Panc1 (cell line): ENCODE measurements around the gene PTDSS2. TPM values are rescaled to one million over a fixed set of nuclear protein-coding genes. Genes with fewer than 3 reads are reported as not detected.
"Not testable (repeated sequence)": the region's sequence is repeated elsewhere in the genome, so short reads cannot be mapped to it uniquely, and the experiment has no call there.

Source experiments
- ATAC-seq: fragments of 200-7000 bp; cut with Tn5 transposase; 2 replicates; pipeline ENCODE4 v1.9.1; 2020; ENCODE audit warnings: mild to moderate bottlenecking, moderate library complexity
- Bru-seq: library from RNA; stranded (reverse); fragments of 400-500 nt; gene quantifications from one replicate; lab custom pipeline; 2021; lab: Mats Ljungman, UMichigan
- BruChase-seq, 2 experiments: library from RNA; stranded (reverse); fragments of 400-500 nt; gene quantifications; one replicate each; lab custom pipeline; 2021; lab: Mats Ljungman, UMichigan
- BruUV-seq: library from RNA; stranded (reverse); fragments of 400-500 nt; replicated peaks from 2 replicates; lab custom pipeline; 2021; lab: Mats Ljungman, UMichigan
- CTCF ChIA-PET: fragments of 300-600 bp; sonication (Branson Sonifier 250); formaldehyde crosslinking; loops from one replicate; lab custom pipeline; 2022; ENCODE audit warnings: antibody characterized with exemption; lab: Charles Lee
- POLR2A ChIA-PET: fragments of 300-600 bp; sonication (Branson Sonifier 250); formaldehyde crosslinking; loops from one replicate; lab custom pipeline; 2022; ENCODE audit warnings: antibody characterized with exemption; lab: Charles Lee
- DNase-seq: peaks from one replicate; pipeline ENCODE4 v3.0.0-alpha.2; 2010; ENCODE audit warnings: low read depth, low spot score
- H3K27ac ChIP-seq: 2 replicates; pipeline ENCODE4 v1.5.1; 2011; ENCODE audit warnings: mild to moderate bottlenecking, low read length, inconsistent platforms
- H3K27me3 ChIP-seq: fragments of 200-500 bp; sonication (Bioruptor generic); 2 replicates; pipeline ENCODE4 v1.6.0; 2014; ENCODE audit warnings: low read length, inconsistent platforms; ENCODE audit not compliant: control insufficient read depth, insufficient read depth
- H3K36me3 ChIP-seq: fragments of 200-500 bp; sonication (Bioruptor generic); 2 replicates; pipeline ENCODE4 v1.5.1; 2014; ENCODE audit warnings: inconsistent platforms, mild to moderate bottlenecking, low read length, moderate library complexity; ENCODE audit not compliant: control insufficient read depth, insufficient read depth
- H3K4me1 ChIP-seq: 2 replicates; pipeline ENCODE4 v1.5.1; 2011; ENCODE audit warnings: inconsistent platforms, mild to moderate bottlenecking, low read length, moderate library complexity; ENCODE audit not compliant: control insufficient read depth, insufficient read depth
- H3K4me3 ChIP-seq, 2 experiments: 2 replicates each; pipeline ENCODE4 v1.5.1; 2011 to 2012; ENCODE audit warnings: low read depth in 2 of 2, low read length in 2 of 2, mild to moderate bottlenecking in 2 of 2, inconsistent platforms in 1 of 2, moderate library complexity in 1 of 2
- H3K9me3 ChIP-seq: fragments of 200-500 bp; sonication (Bioruptor generic); 2 replicates; pipeline ENCODE4 v1.5.1; 2014; ENCODE audit warnings: low read depth, mild to moderate bottlenecking, inconsistent platforms, low read length, moderate library complexity; ENCODE audit not compliant: control insufficient read depth, insufficient read depth
- POLR2AphosphoS5 ChIP-seq: IDR thresholded peaks from 2 replicates; pipeline ENCODE4 v1.6.1; 2012; ENCODE audit warnings: mild to moderate bottlenecking, low read depth, low read length, moderate library complexity
- SIN3A ChIP-seq: IDR thresholded peaks from 2 replicates; pipeline ENCODE4 v1.6.1; 2012; ENCODE audit warnings: low read depth, mild to moderate bottlenecking, low read length, moderate library complexity, borderline replicate concordance; ENCODE audit not compliant: insufficient read depth
- TCF7L2 ChIP-seq: IDR thresholded peaks from 2 replicates; pipeline ENCODE4 v1.6.1; 2011; ENCODE audit warnings: mild to moderate bottlenecking, low read depth, low read length, inconsistent platforms
- in situ Hi-C: cut with HindIII; loops from 2 replicates; pipeline ENCODE4 v1.10.0; 2016; ENCODE audit warnings: low sequenced_read_pairs, low pct_unique_long_range_greater_than_20kb
- intact Hi-C: fragments of 100-400 bp; cut with micrococcal nuclease; formaldehyde crosslinking; loops from one replicate; pipeline ENCODE4 v1.10.0; 2022; ENCODE audit not compliant: unreplicated experiment
- long read RNA-seq: library from polyadenylated mRNA; unstranded; transcript quantifications from one replicate; pipeline ENCODE4 v2.0.0, GENCODE V29; 2021; ENCODE audit not compliant: unreplicated experiment
- polyA plus RNA-seq: library from polyadenylated mRNA; unstranded; fragments of >200 nt; gene quantifications from one replicate; pipeline ENCODE4 v1.2.1, GENCODE V29; 2012; ENCODE audit warnings: missing spikeins; ENCODE audit not compliant: insufficient read length
- total RNA-seq: library from RNA; stranded (reverse); gene quantifications from one replicate; pipeline ENCODE4 v1.2.1, GENCODE V29; 2021; ENCODE audit not compliant: unreplicated experiment
- TF ChIP-seq, protein P1 (sequence below): fragments of 450-650 bp; IDR thresholded peaks from 2 replicates; pipeline ENCODE4 v1.5.1; 2017; ENCODE audit warnings: mild to moderate bottlenecking
- TF ChIP-seq, protein P2 (sequence below), 2 experiments: IDR thresholded peaks; 2 replicates each; pipeline ENCODE4 v1.6.1; 2011 to 2012; ENCODE audit warnings: low read depth in 2 of 2, control low read depth in 1 of 2, low read length in 1 of 2, mild to moderate bottlenecking in 1 of 2, moderate library complexity in 1 of 2; ENCODE audit not compliant: insufficient read depth in 1 of 2

Gene PTDSS2
- total RNA-seq (103 TPM), Bru-seq, nascent RNA (percentile 66 among the genes with signal in this experiment), BruChase-seq, experiment 1, labeled RNA remaining after a 2-hour chase (percentile 70 among the genes with signal in this experiment), BruChase-seq, experiment 2, labeled RNA remaining after a 6-hour chase (percentile 74 among the genes with signal in this experiment)
- 165 TPM for polyA plus RNA-seq
- long read RNA-seq, transcript PTDSS2-201 (12 exons, 2,445 nt) = major isoform, 109 of 223 reads
- long read RNA-seq, partial matches to known transcripts = 42 of 223 reads
- long read RNA-seq, other reads (novel, unspliced or antisense) = 66 of 223 reads

DNA sequence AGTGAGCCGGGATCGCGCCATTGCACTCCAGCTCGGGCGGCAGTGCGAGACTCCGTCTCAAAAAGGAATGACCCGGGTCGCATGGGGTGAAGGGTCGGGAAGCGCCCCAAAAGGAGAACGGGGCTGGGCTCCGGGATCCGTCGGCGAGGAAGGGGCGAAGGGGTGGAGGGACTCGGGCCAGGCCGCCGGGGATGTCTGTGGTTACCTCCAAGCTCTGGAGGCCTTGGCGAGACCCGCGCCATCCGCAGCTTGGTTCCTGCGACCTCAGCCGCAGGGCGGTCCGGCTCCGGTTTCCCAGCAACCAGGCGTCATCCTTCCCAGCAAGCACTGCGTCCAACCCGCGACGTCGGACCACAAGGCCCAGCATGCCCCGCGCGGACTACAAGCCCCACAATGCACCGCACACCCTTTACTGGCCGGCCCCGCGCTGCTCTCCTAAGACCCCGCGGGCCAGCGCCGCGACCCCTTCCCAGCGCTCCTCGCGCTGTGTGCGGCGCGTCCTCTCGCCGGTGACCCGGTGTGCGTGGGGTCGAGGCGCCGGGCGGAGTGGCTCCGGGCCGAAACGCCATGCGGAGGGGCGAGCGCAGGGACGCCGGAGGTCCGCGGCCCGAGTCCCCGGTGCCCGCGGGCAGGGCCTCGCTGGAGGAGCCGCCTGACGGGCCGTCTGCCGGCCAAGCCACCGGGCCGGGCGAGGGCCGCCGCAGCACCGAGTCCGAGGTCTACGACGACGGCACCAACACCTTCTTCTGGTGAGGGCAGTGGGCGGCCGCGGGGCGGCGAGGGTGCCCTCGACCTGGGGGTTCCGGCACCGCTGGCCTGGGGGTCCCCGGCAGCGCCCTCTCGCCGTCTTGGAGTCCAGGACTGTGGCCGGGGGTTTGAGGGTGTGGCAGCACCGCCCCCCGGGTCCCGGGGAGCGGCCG, at the start of gene PTDSS2:
Gene PTDSS2, plus strand, starts transcription at position 391 of the 920 bp plus-strand sequence. Its CDS starts 177 bp downstream, at position 568.
- intact Hi-C loops (loop anchor here (5.0 kb wide), 3 partner anchors 43 to 67 kb away; partner anchors contain the start of gene PKP3), in situ Hi-C loops (no loop called here)
- peak; percentile 87 for ATAC-seq
- peak within 1 kb of the TSS; percentile 82 for H3K4me3 ChIP-seq
- H3K27ac ChIP-seq = peak within 1 kb of the TSS; percentile 72
- peaks cover 29% of the 10 kb centered on the region for H3K4me1 ChIP-seq
- no peaks in the 10 kb centered on the region for H3K9me3 ChIP-seq
- TF ChIP-seq SIN3A (peak; percentile 89; the same call in 1 of the 2 replicates), POLR2AphosphoS5 (peak; percentile 92), TCF7L2 (peak; percentile 69; the same call in 1 of the 2 replicates)
- TF ChIP-seq, protein P1, sequence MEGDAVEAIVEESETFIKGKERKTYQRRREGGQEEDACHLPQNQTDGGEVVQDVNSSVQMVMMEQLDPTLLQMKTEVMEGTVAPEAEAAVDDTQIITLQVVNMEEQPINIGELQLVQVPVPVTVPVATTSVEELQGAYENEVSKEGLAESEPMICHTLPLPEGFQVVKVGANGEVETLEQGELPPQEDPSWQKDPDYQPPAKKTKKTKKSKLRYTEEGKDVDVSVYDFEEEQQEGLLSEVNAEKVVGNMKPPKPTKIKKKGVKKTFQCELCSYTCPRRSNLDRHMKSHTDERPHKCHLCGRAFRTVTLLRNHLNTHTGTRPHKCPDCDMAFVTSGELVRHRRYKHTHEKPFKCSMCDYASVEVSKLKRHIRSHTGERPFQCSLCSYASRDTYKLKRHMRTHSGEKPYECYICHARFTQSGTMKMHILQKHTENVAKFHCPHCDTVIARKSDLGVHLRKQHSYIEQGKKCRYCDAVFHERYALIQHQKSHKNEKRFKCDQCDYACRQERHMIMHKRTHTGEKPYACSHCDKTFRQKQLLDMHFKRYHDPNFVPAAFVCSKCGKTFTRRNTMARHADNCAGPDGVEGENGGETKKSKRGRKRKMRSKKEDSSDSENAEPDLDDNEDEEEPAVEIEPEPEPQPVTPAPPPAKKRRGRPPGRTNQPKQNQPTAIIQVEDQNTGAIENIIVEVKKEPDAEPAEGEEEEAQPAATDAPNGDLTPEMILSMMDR = no peak
- TF ChIP-seq, protein P2, sequence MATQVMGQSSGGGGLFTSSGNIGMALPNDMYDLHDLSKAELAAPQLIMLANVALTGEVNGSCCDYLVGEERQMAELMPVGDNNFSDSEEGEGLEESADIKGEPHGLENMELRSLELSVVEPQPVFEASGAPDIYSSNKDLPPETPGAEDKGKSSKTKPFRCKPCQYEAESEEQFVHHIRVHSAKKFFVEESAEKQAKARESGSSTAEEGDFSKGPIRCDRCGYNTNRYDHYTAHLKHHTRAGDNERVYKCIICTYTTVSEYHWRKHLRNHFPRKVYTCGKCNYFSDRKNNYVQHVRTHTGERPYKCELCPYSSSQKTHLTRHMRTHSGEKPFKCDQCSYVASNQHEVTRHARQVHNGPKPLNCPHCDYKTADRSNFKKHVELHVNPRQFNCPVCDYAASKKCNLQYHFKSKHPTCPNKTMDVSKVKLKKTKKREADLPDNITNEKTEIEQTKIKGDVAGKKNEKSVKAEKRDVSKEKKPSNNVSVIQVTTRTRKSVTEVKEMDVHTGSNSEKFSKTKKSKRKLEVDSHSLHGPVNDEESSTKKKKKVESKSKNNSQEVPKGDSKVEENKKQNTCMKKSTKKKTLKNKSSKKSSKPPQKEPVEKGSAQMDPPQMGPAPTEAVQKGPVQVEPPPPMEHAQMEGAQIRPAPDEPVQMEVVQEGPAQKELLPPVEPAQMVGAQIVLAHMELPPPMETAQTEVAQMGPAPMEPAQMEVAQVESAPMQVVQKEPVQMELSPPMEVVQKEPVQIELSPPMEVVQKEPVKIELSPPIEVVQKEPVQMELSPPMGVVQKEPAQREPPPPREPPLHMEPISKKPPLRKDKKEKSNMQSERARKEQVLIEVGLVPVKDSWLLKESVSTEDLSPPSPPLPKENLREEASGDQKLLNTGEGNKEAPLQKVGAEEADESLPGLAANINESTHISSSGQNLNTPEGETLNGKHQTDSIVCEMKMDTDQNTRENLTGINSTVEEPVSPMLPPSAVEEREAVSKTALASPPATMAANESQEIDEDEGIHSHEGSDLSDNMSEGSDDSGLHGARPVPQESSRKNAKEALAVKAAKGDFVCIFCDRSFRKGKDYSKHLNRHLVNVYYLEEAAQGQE (IDR thresholded peaks at IDR 0.05; ENCODE audit: insufficient read depth in 1 of 2, low read depth in 2 of 2, low read length in 1 of 2) = peak in 1 of 2 experiments; percentile 49; a peak in 1 of 4 replicates
- no TSS peak for BruUV-seq
- CTCF ChIA-PET = interaction anchor here (0.6 to 2.9 kb wide), 5 partner anchors 8 to 87 kb away, joined by 5 to 38 read pairs (median 8); partner anchors contain the start of gene ANO9
- H3K27me3 ChIP-seq = no peaks in the 10 kb centered on the region
- H3K36me3 ChIP-seq = peaks cover 5% of the 10 kb centered on the region; the same call in 1 of the 2 replicates
- POLR2A ChIA-PET = interaction anchor here (0.9 to 2.5 kb wide), 2 partner anchors 15 to 43 kb away, joined by 3 to 8 read pairs; no protein-coding TSS in a partner anchor
- peak; percentile 90 for DNase-seq

DNA sequence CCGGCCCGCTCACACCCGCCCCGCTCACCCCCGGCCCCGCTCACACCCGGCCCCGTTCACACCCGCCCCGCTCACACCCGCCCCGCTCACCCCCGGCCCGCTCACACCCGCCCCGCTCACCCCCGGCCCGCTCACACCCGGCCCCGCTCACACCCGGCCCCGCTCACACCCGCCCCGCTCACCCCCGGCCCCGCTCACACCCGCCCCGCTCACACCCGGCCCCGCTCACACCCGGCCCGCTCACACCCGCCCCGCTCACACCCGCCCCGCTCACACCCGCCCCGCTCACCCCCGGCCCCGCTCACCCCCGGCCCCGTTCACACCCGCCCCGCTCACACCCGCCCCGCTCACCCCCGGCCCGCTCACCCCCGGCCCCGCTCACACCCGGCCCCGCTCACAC, 48.9 kb upstream of the PTDSS2 start:
- CTCF ChIA-PET, ATAC-seq, intact Hi-C loops, H3K27me3 ChIP-seq, H3K36me3 ChIP-seq, DNase-seq, H3K27ac ChIP-seq, in situ Hi-C loops, H3K9me3 ChIP-seq, H3K4me3 ChIP-seq, POLR2A ChIA-PET, BruUV-seq: not testable (repeated sequence)
- peaks cover 20% of the 10 kb centered on the region for H3K4me1 ChIP-seq
